CD4-positive, alpha-beta T cell treated with Interleukin-1 beta for 1 hour (primary cell): Measurements from ENCODE around the gene OBP2A.
"Not testable (repeated sequence)": the region's sequence is repeated elsewhere in the genome, so short reads cannot be mapped to it uniquely, and the experiment has no call there.

ENCODE experiments used
- DNase-seq, 2 donors: peaks; one replicate each; pipeline ENCODE4 v3.0.0-alpha.2; 2020 to 2022

The OBP2A gene

DNA sequence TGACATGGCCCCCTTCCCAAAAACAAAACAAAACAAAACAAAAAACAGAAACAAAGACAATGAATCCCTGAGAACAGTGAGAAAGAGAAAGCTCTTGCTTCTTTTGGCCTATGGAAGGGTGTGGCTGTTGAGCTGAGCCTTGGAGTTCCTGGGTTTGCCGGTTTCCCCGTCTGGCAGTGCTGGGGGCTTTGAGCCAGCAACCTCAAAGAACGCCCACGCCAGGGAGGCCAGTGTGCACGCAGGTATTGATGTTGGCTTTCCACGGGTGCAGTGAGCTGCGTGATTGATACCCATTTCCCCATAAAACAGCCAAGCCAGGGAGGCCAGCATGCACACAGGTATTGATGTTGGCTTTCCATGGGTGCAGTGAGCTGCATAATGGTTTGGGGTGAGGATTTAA lies 33.0 kb upstream of the OBP2A start:
- no peak for DNase-seq

DNA sequence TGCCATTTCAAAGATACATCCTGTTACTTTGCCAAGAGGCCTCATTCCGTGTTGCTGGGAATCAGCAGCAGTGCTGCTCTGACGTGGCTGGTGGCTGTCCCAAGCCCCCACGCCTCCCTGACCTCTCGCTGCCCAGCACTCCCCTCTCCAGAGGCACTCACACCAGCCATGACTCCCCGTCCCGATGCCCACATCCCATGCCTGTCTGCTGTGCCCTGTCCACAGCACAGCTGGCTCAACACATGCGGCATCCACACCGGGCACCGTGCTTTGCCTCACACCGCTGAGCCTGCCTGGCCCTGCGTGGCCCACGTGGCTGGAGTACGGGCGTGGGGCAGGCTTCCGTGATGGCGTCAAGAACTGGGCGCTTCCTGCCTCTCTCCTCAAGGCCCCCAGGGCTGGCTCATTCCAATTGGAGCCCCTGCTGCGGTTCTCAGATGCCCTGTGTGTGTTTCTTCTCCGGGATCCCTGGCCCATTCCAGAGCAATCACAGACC lies 32.5 kb upstream of the OBP2A start:
- DNase-seq = no peak

DNA sequence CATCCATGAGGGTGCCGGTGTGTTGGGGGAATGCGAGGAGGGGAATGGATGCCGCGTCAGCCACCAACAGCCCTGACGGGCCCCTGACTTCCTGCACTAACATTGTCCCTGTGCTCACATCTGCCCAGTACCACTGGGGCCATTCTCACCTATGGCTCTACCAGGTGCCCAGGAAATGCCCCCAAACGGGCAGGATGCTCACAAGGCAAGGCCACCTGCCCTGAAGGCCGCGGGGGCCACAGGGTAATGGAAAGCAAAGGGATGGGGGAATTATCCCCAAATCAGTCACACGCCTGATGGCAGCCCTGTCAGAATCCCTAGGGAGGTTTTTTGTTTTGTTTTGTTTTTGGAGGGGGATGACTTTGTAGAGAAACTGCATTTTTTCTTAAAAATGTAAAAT lies 32.0 kb upstream of the OBP2A start:
- not testable (repeated sequence) for DNase-seq

DNA sequence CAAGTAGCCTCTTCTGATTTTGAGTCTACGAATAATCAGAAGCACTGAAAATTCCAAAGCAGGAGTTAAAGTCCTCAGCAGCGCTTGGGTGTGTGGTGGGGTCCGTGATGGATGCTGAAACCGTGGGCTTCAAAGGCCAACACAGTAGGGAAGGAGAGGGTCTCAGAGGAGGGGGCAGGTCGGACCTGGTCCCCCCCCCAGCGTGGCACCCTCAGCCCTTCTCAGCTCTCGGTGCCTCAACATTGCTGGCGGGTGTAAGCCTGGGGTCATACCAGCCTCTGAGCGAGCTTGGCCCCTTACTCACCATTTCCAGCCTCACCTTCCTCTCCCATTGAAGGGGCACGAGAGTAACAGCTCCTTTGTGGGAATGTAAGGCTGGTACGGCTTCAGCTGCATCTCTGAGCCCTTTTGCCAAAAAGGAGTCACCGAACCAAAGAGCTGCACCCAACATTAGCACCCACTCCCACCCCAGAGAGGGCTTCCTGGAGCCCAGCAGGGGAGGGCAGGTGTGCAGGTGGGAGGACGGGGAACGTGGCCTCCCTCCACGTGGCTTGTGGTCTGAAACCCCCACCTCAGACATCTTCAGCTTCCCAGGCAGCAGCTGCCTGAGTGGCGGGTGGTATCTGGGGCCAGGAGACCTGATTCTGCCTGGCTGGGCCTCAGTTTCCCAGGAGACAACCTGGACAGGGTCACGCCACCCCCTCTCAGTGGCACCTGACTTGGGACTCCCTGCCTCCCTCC lies 31.4 kb upstream of the OBP2A start:
- DNase-seq = no peak

DNA sequence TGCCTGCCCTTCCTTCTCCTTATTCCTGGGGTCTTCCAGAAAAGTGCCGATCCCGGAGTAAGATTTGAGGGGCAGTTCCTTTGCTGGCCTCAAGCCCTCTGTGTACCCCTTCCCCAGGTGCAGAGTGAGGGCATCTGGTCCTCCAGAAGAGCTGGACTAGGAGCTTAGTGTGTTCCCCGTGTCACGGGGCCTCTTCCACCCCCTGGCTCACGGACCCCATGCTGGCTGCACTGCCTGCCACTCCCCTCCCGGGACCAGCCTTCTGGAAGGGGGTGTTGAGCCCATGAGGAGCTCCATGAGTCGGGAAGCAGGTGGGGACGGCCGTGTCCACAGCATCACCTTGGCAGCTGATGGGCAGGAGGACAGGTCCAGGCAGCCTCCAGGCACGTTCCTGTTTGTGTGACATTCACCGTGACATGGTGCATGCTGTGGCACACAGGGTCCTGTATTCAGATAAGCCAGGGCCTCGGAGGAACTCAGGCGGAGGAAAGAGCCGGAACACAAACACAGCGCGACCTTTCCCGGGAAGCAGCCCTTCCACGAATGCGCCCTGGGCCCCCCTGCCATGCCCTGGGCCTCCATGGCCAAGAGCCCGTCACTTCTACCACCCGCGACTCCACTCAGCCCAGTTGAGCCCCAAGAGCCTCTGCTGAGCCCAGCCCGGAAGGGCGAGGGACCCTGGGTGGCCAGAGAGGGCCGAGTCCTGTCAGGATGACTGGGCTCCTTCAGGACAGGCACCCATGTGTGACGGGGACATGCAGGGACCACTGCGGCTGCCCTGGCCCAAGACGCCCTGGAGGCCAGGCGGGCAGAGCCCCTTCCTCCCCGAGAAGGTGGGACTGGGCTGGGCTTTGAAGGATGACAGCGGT lies 30.6 kb upstream of the OBP2A start:
- no peak for DNase-seq

DNA sequence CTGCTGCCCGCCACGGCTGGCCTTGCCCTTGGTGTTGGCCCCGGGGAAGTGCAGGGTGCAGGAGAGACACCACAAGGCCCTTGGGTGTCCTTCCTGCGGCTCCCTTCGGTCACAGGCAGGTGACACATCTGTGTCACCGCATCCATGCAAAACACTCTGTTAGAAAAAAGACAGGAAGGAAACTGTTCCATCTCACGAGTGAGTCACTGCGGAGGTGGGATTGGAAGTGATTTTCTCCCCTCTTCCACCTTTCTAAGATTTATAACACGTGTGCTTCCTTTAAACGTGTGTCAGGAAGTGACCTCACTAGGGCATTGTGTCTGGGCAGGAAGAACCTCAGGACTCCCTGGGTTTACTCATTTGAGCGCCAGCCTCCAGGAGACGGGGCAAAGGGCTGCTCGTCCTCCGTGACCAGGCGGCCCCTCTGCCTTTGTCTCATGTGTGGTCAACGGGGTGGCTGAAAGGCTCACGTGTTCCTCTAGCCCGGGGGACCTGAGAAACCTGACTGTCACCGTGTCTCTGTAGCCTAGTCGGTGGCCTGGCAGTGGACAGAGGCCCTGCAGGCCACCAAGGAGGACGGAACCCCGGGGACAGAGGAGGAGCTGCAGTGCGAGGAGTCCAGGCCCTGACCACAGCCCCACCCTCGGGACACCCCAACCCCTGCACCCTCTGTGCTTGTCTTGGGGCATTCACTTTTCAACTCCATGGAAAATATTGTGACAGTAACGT lies 29.6 kb upstream of the OBP2A start:
- DNase-seq = no peak

DNA sequence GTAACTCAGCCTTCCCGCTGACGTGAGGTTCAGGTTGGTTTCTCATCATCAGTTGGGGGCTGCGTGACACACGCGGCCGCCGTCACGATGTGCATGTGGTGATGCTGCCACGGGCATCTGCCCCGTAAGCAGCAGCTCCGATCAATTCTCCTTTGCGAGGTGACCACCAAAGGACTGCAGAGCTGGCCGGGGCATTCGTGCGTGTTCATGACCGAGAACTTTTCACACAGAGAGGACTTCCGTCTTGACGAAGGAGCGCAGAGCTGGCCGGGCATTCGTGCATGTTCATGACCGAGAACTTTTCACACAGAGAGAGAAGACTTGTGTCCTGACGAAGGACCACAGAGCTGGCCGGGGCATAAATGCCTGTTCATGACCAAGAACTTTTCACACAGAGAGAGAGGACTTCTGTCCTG lies 28.5 kb upstream of the OBP2A start:
- no peak for DNase-seq

DNA sequence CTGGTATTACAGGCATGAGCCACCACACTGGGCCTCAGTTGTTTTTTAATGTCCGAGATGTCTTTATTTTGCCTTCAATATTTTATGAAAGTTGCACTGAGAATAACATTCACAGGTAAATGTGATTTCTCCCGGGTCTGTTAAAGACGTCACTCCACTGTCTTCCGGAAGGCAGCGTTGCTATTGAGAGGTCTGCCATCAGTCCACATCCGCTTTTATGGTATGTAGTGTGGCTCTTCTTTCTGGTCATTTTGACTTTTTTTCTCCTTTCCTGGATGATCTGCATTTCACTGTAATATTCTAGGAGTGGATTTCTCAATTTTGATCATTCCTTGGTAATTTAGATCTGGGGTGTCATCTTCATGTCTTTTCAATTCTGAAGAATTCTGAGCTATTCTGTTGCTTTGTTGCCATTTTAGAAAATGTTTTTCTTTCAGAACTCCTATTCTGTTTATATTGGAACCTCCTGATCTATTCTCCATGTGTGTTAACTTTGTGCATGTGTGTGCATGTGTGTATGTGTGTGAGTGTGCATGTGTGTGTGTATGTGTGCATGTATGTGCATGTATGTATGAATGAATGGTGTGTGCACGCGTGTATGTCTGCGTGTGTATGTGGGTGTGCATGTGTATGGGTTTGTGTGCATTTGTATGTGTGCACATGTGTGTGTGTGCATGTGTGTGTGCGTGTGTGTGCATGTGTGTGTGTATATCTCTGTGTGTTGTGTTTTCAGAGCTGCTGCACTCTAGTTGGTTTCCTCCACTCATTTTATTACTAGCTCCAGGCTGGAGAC lies 26.6 kb upstream of the OBP2A start:
- DNase-seq = no peak

DNA sequence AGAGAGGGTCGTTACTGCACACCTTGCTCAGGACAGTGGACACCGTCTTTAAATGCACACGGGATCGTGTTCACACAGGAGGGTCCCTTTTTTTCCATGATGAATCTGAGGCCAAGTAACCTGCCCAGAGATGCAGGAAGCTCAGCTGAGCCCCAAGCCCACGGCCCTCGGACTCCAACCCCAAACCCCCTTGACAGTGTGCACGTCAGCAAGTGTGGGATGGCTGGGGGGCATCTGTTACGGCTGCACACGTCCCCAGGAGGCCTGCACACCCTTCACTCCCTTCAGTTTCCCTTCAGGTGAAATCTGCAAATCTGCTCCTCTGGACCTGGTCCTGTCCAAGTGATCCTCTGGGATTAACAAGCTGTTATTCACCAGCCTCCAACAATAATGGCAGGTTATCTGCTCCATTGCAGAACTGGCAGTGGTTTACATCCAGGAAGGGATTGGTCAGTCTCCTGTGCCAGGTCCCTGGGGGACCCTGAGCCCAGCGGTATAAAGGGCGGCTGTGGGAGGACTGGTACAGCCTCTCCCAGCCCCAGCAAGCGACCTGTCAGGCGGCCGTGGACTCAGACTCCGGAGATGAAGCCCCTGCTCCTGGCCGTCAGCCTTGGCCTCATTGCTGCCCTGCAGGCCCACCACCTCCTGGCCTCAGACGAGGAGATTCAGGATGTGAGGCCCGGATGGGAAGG lies 24.9 kb upstream of the OBP2A start, which contains the start of gene LCN1:
Gene LCN1, plus strand, starts transcription at position 525 of the 692 bp plus-strand sequence. Its CDS starts 58 bp downstream, at position 583.
- no peak for DNase-seq

DNA sequence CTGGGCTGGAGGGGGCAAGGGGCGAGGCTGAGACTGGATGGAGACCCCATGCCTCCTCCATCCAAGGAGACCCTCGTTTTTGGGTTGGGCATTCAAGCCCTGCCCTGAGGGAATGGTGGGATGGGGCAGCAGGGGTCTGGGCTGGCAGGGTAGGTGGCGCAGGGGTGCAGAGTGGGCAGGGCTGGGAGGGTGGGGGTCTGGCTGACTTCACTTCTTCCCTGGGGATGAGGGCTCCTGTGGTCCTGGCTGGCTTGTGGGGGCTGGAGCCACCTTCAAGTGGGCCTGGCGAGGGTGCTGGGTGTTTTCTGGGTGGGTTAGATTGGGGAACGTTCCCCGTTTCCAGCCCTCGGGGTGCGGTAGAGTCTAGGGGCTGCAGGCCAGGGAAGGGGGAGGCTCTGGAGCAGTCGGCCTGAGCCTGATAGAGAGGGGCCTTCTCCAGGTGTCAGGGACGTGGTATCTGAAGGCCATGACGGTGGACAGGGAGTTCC lies 24.3 kb upstream of the OBP2A start:
- no peak for DNase-seq

DNA sequence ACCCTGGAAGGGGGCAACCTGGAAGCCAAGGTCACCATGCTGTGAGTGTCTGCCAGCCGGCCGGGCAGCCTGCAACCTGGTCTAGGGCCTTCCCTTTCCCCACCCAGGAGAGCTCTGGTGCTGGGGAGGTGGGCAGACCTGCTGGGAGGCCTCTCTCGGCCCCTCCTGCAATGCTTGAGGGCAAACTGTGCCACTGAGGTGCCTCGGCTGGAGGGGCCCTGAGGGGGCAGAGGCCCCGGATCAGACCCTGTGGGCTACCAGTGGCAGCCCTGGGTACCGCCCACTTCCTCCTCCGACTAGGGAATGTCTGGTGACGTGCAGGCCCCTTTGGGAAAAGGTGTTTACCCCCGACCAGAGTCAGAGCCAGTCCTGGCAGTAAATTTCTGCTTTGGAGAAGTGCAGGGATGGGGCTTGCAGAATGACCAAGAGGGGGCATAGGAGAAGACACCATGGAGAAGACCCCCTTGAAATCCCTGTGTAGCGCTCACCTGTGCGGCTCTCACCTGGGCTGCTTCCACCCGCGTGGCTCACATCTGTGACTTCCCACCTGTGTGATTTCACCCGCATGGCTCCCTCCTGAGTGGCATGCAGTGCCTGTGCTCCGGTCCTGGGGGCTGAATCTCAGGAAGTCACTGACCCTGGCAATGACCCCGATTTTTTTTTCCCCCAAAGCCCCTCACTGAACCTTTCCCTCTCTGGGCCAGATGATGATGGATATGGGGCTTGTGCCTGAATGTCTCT lies 23.6 kb upstream of the OBP2A start:
- no peak for DNase-seq

DNA sequence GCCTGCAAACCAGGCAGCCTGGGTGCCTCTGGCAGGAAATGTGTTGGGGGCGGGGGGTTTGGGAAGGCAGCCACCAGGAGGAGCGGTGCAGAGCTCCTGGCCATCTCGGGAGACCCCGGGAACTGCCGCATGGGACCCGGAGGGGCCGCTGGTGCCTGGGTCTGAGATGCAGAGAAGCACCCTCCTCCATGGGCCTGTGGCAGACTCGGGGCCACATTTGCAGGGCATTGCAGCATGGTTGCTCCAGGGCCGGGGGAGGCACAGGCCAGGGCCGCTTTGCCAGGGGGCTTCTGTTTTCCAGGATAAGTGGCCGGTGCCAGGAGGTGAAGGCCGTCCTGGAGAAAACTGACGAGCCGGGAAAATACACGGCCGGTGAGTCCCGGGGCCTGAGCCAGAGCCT lies 23.0 kb upstream of the OBP2A start:
- DNase-seq = no peak

DNA sequence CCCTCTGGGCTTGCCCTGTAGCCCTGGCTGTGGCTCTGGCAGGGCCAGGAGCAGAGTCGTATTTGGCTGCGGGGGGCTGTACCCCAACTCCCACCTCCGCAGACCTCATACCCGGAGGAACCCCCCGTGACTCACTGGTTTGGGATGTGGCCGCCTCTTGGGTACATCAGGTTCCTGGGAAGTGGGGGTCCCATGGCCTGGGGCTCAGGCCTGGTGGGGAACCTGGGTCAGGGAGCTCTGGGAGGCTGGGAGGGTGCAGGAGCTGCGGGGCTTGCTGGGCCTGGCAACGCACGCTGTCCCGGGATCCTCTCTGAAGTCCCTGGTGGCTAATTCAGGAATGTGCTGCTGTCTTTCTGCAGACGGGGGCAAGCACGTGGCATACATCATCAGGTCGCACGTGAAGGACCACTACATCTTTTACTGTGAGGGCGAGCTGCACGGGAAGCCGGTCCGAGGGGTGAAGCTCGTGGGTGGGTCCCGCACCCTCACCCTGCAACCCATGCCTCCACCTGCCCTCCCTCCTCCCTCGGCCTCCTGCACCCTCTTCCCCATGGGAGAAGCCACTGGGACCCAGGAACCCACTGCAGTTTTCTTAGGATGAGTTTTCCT lies 22.3 kb upstream of the OBP2A start:
- no peak for DNase-seq

DNA sequence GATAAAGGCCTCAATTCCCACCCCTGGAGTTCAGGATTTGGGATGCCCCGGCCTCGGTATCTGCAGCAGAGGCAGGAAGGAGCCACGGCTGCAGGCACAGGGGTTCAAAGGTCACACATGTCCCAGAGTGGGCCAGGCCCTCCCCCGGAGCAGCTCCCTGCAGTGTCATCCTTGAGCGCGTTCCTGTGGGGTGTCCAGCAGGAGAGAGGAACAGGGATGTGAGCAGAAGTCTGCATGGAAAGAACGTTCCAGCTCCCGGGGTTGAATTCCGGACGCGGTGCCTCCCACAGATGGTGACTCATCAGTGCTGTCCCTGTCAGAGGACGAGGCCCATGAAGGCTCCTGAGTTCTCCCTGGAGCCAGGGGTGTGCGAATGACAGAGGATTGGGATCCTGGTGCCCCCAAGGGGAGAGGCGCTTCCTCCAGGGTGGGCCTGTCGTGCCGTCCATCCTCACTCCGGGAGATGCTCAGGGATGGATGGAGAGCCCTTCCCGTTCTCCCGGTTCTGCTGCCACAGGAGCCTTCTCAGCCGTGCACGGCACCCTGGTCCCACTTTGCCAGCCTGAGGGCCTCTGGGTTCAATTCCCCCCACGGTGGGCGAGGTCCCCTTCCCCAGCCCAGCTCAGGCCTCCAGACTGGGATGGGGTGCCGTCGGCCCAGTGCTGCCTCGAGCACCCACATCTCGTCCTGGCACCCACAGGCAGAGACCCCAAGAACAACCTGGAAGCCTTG lies 21.6 kb upstream of the OBP2A start:
- no peak for DNase-seq

DNA sequence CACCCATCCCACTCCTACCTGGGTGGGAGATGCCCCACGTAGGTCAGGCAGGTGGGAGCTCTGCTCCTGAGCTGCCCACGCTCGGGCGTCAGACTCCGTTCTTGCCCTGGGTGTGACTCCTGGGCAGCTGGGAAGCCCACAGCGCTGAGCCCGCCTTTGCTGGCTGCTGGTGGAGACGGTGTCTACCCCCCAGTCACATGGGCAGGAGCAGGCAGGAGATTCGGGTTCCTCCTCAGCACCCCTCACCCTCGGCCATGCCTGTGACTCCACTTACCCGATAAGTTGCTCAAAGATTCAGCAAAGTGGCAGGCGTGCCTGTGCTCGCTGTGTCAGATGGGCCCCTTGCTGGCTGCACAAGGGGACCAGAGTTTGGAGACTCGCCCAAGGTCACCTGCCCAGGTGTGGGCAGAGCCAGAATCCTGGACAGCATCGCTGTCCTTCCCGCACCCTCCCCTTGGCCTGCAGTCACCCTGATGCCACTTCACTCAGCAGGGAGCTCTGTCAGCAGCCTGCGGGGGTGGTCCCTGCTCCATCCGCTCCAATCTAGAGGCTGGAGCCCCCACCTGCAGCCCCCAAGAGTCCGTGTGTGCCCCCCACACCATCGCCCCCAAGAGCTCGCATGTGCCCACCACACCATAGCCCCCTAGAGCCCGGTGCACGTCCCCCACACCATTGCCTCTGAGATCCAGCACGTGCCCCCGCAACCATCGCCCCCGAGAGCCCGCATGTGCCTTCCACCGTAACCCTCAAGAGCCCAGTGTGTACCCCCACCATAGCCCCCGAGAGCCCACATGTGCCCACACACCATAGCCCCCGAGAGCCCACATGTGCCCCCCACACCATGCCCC lies 20.5 kb upstream of the OBP2A start:
- no peak for DNase-seq

DNA sequence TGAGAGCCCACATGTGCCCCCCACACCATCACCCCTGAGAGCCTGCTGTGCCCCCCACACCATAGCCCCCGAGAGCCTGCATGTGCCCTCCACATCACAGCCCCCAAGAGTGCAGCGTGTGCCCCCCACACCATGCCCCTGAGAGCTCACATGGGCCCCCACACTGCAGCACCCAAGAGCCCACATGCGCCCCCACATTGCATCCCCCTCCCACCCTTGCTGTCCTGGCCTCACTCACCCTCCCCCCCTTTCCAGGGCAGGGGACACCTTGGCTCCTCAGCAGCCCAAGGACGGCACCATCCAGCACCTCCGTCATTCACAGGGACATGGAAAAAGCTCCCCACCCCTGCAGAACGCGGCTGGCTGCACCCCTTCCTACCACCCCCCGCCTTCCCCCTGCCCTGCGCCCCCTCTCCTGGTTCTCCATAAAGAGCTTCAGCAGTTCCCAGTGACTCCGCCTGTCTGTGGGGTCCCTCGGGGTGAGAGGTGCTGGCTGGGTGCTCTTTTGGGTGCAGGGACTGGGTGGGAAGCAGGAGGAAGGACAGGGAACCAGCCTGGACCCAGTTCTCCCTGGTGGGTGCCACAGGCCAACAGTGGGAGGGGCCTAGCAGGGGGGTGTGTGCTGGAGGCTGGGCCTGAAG lies 19.7 kb upstream of the OBP2A start:
- DNase-seq = no peak

DNA sequence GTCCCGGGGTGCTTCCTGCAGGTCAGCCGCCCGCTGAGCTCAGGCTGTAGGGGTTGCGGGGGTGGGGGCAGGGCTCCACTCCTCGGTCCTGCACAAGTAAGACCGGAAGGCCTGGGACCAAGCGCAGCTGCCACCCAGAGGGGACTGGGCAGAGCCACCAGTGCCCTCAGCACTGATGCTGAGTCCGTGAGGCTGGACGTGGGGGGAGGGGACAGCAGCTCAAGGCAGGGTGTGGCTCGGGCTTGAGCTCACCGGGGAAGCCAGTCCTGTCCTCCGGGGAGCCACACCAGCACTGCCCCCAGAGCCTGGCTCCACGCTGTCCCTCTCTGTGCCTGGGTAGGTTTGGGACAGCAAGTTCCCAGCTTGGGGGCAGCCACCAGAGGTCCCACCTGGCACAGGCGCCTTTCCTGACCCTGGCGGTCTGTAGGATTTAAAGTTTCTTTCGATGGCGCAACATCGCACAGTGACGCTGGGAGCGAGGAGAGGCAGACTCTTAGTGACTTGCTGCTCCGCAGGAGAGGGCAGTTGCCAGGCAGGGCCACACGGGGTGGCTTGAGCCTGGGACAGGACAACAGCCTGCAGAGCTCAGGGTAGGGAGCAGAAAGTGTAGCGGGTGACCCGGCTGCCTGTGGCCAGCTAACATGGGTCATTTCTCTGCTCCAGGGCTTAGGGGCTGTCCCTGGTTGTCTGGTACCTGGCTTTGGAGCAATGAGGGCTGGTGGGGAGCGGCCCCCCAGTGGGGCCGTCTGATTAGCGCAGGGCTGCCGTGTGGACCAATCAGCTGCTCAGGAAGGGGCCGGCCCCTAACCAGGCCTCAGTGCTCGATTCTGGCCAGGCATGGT lies 19.0 kb upstream of the OBP2A start:
- DNase-seq = no peak
